Measurements from ENCODE around the gene MYL11.
"Not testable (repeated sequence)": the region's sequence is repeated elsewhere in the genome, so short reads cannot be mapped to it uniquely, and the experiment has no call there.

The MYL11 gene, protein sequence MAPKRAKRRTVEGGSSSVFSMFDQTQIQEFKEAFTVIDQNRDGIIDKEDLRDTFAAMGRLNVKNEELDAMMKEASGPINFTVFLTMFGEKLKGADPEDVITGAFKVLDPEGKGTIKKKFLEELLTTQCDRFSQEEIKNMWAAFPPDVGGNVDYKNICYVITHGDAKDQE

GRCh38 chr16:30374538-30374937 lies at the start of gene MYL11:
Gene MYL11, plus strand, starts transcription at chr16:30374802. Its CDS starts 56 bp downstream, at chr16:30374858.
- peak; percentile 65 for DNase-seq

DNA sequence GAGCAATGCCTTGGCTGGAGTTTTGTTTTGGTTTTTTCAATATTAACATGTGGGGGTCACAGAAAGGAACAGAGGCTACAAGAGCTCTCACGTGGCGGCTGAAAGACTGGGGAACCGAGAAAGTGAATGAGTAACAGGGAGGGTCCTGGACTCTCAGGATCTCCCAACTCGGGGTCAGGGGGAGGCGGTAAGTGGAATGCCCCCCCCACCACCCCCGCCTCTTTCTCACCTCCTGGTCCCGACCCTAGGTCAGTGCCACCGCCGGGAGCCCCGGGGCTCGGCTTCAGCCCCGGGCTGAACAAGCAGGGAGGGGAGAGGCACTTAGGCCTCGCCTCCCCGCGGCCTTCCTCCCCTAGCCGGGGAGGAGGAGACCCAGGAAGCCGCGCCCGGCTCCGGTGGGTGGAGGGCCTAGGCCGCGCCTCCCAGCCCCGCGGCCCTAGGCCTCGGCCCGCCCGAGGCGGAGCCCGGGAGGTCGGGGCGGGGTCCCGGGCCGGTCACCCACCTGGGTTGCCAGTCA lies 40.1 kb upstream of the MYL11 start:
- DNase-seq, result peak; percentile 83

DNA sequence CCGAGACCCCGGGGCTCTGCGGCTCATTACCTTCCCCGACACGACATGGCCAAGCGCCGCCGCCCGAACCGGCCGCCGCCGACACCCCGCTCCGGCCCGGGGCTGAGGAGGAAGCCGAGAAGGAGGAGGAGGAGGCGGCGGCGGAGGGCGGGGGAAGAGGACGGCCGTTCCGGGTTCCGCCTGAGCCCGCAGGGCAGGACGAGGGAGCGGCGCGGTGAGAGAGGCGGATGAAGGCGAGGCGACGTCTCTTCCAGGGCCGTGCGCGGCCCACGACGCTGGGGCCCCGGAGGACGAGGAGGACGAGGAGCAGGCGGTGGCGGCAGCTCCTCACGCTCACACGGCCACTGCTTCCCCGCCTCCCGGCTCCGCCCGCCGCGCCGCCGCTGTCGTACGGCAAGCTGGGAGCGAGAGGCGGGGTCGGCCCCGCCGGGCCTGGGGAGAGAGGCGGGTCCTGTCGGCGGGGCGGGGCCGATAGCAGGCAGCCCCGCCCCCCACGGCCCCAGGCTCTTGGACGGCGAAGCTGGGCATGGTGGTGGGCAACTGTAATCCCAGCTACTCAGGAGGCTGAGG lies 39.5 kb upstream of the MYL11 start:
- DNase-seq, result peak; percentile 86

- peak; percentile 48 for DNase-seq
Measured at GRCh38 chr16:30335598-30336474, 38.8 kb upstream of the MYL11 start.

GRCh38 chr16:30337964-30338357 lies 36.6 kb upstream of the MYL11 start:
- not testable (repeated sequence) for DNase-seq

- DNase-seq, result not testable (repeated sequence)
Measured at GRCh38 chr16:30338715-30339114, 35.9 kb upstream of the MYL11 start.

- no peak for DNase-seq
Measured at GRCh38 chr16:30340621-30341020, 34.0 kb upstream of the MYL11 start.

DNA sequence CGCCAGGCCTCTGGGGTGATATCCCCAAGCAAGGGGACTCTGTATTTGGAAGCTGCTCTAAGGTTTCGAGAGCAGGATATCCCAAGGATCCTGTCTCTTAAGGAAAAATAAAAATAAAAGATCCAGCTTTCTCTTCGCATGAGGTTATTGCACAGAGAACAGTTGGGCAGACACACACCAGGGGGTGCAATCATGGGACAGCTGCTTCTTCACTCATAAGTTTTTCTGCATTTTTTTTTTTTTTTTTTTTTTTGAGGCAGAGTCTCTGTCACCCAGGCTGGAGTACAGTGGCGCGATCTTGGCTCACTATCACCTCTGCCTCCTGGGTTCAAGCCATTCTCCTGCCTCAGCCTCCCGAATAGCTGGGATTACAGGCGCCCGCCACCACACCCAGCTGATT lies 32.6 kb upstream of the MYL11 start:
- DNase-seq, result not testable (repeated sequence)

DNA sequence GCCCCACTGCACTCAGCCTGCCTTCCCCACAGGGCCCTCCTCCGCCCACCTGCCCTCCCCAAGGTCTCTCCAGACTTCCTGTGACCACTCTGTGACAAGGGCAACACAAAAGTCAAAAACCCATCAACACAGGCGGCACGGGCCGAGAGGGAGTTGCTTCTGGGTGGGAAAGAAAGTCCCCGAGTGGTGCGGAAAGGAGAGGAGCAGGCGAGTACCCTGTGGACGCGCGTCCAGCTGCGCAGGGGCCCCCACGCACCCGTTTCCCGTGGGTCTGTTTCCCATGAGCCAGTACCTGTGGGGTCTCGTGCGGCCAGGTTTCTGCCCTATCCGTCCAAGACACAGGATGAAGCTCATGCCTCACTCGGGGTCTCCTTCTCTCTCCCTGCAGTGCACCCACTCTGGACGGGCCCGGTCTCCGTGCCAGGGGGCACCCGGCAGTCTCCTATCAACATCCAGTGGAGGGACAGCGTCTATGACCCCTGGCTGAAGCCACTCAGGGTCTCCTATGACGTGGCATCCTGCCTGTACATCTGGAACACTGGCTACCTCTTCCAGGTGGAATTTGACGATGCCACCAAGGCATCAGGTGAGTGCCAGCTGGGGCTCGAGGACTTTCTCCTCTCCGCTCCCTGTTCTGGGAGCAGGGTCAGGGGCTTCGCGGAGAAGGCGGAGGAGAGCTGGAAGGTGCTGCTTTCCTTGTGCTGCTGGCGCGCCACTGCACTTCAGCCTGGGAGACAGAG lies 31.7 kb upstream of the MYL11 start:
- DNase-seq, result no peak

DNA sequence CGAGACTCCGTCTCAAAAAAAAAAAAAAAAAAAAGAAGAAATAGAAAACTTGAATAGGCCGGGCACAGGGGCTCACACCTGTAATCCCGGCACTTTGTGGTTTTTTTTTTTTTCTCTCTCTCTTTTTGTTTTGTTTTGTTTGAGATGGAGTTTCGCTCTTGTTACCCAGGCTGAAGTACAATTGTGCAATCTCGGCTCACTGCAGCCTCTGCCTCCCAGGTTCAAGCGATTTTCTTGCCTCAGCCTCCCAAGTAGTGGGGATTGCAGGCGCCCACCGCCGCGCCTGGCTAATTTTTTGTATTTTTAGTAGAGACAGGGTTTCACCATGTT lies 31.1 kb upstream of the MYL11 start:
- not testable (repeated sequence) for DNase-seq

GRCh38 chr16:30346286-30346685 lies 28.3 kb upstream of the MYL11 start:
- DNase-seq, result no peak

DNA sequence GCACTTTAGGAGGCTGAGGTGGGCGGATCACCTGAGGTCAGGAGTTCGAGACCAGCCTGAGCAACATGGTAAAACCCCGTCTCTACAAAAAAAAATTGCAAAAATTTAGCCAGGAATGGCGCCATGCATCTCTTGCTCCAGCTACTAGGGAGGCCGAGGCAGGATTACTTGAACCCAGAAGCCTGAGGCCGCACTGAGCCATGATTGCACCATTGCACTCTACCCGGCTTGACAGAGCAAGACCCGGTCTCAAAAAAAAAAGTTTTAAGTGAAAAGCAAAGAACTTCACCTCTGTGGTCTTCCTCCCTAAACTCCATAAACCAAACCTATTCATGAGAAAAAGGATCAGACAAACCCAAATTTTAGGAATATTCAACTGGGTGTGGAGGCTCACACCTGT lies 26.5 kb upstream of the MYL11 start:
- DNase-seq, result no peak

GRCh38 chr16:30348929-30349328 lies 25.7 kb upstream of the MYL11 start:
- no peak for DNase-seq

GRCh38 chr16:30349675-30350074 lies 24.9 kb upstream of the MYL11 start:
- no peak for DNase-seq

- no peak for DNase-seq
Measured at GRCh38 chr16:30350134-30350871, 24.3 kb upstream of the MYL11 start.

DNA sequence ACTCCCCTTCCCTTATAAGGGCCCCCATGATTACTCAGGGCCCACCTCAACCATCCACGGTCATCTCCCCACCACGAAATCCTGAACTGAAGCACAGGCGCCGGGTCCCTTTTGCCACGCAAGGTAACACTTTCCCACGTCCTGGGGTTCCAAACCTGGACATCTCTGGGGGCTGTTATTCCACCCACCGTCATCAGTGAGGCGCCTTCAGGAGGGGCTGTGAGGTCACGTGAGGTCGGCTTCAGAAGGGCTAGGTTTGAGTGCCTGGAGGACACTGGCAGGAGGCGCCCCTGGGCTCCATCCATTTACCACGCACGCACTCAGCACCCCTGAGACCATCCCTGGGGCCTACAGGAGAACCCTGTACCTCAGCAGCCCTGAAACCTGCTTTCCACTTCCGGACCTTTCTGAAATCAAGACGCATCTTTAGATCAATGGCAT lies 23.6 kb upstream of the MYL11 start:
- no peak for DNase-seq

- peak; percentile 70 for DNase-seq
Measured at GRCh38 chr16:30351586-30352419, 22.8 kb upstream of the MYL11 start.

DNA sequence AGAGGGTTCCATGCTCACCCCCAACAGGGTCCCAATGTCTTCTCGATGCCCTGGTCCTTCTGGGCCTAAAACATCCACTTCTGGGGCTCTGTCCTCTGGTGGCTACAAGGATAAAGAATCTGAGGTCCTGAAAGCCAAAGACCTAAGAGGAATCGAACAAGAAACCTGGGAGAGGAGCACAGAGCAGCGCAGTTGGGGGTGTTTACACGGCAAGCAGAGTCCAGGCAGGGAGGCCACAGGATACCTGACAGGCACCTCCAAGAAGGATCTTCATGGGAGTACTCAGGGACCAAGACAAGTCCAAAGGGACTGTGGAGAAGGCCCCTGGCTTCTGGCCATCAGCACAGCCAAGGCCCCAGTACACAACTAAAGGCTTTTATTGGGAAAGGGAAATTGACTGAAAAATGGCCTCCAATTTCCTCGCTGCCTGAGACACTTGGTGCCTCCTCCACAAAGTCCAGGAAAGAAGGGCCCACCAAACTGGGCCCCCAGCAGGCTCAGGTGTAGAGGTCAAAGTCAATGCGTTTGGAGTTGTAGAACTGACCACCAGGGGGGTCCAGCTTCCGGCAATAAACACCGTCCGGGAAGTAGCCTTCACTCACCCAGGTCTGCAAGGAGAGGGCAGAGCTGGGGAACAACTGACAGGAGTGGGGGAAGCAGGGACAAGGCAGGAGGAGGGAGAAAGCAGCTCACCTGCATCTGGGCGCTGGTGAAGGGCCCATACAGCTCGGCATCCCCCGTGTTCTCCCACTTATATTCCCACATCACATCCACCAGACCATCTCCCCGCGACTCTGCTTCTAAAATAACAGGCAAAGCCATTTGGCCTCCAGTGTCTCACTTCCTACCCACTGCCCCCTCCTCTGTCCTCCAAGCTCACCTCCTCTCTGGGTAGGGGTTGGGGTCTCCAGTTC lies 21.9 kb upstream of the MYL11 start:
- no peak for DNase-seq

- no peak for DNase-seq
Measured at GRCh38 chr16:30353438-30354129, 21.0 kb upstream of the MYL11 start.

All from femur (tissue), 1 donor.